ENCODE measurements around the gene MTHFD1L. TPM values are rescaled to one million over a fixed set of nuclear protein-coding genes. Genes with fewer than 3 reads are reported as not detected.

The MTHFD1L gene
- total RNA-seq, 2 experiments from 2014 or later: 51.6 to 54.6 TPM

GRCh38 chr6:150907383-150907782 is 41.9 kb downstream of the MTHFD1L start:
- CTCF ChIA-PET: interaction anchor here (0.8 to 1.4 kb wide), 3 partner anchors 14 to 384 kb away, joined by 3 to 5 read pairs (median 3); no protein-coding TSS in a partner anchor
- no peaks in the 10 kb centered on the region for H3K9me3 Mint-ChIP-seq
- POLR2A ChIA-PET: no interaction called here
- peaks cover 35% of the 10 kb centered on the region for H3K36me3 Mint-ChIP-seq (ENCODE audit: low read depth)
- H3K27me3 Mint-ChIP-seq: no peaks in the 10 kb centered on the region
- no peak overlapping the region for H3K4me3 Mint-ChIP-seq
- DNase-seq: no peak
- no peaks in the 10 kb centered on the region for H3K4me1 Mint-ChIP-seq
- H3K27ac Mint-ChIP-seq: no peak overlapping the region

- CTCF ChIA-PET: interaction anchor here (0.9 kb wide), 1 partner anchor 20 kb away, joined by 3 read pairs; no protein-coding TSS in a partner anchor
- no peak overlapping the region for H3K27ac Mint-ChIP-seq
- H3K4me3 Mint-ChIP-seq: no peak overlapping the region
- no peaks in the 10 kb centered on the region for H3K4me1 Mint-ChIP-seq
- POLR2A ChIA-PET: no interaction called here
- DNase-seq: no peak
- H3K9me3 Mint-ChIP-seq: no peaks in the 10 kb centered on the region
- H3K27me3 Mint-ChIP-seq: no peaks in the 10 kb centered on the region
- peaks cover 38% of the 10 kb centered on the region for H3K36me3 Mint-ChIP-seq (ENCODE audit: low read depth)
Observed at GRCh38 chr6:150908901-150909300, 43.4 kb downstream of the MTHFD1L start.

DNA sequence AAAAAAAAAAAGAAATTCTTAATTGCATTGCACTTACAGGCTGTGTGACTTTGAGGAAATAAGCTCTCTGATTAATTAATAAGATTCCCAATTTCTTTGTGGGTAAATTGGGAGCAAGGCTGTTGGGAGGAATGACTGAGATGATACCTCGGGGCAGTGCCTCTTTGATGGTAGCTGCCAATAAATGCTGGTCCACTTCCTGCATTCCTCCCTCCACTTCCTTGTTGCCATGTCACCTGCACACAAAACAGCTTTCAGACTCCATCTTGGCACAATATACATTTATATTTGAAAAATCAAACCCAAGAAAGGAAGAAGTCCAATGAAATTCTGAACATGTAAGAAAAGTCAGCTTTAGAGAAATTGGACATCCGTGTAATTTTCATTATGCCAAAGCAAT is 45.1 kb downstream of the MTHFD1L start:
- no peaks in the 10 kb centered on the region for H3K27me3 Mint-ChIP-seq
- H3K4me1 Mint-ChIP-seq: no peaks in the 10 kb centered on the region
- H3K36me3 Mint-ChIP-seq (ENCODE audit: low read depth): peaks cover 33% of the 10 kb centered on the region
- H3K27ac Mint-ChIP-seq: no peak overlapping the region
- CTCF ChIA-PET: interaction anchor here (1.4 to 1.5 kb wide), 2 partner anchors 19 to 414 kb away, joined by 4 to 8 read pairs; no protein-coding TSS in a partner anchor
- no peak for DNase-seq
- H3K4me3 Mint-ChIP-seq: no peak overlapping the region
- no peaks in the 10 kb centered on the region for H3K9me3 Mint-ChIP-seq
- POLR2A ChIA-PET: no interaction called here

GRCh38 chr6:150914372-150914771 is 48.9 kb downstream of the MTHFD1L start:
- Mint-ChIP-seq H3K9me3 (no peaks in the 10 kb centered on the region), H3K36me3 (ENCODE audit: low read depth) (peaks cover 30% of the 10 kb centered on the region), H3K27me3 (no peaks in the 10 kb centered on the region), H3K27ac (no peak overlapping the region), H3K4me1 (no peaks in the 10 kb centered on the region), H3K4me3 (no peak overlapping the region)
- no peak for DNase-seq
- ChIA-PET CTCF (interaction anchor here (1.3 kb wide), 1 partner anchor 410 kb away, joined by 4 read pairs; no protein-coding TSS in a partner anchor), POLR2A (no interaction called here)

DNA sequence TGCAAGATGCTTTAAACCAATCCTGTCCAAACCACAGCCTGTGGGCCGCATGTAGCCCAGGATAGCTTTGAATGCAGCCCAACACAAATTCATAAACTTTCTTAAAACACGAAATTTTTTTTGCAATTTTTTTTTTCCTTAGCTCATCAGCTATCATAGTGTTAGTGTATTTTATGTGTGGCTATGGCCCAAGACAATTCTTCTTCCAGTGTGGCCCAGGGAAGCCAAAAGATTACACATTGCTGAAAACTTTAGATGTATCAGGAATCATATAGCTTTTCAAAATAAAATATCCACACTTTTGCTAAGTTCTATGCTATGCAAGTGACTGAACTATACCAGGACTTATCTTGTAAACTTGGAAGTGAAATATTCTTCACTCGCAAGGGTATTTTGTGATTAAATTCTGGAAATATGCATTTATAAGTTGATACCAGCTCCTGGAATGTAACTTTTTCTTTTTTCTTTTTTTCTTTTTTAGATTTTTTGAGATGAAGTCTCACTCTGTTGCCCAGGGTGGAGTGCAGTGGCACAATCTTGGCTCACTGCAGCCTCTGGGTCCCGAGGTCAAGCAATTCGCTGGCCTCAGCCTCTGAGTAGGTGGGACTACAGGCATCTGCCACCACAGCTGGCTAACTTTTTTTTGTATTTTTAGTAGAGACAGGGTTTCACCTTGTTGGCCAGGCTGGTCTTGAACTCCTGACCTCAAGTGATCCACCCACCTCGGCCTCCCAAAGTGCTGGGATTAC is 49.8 kb downstream of the MTHFD1L start:
- H3K36me3 Mint-ChIP-seq (ENCODE audit: low read depth): peaks cover 33% of the 10 kb centered on the region
- DNase-seq: no peak
- no peaks in the 10 kb centered on the region for H3K27me3 Mint-ChIP-seq
- CTCF ChIA-PET: interaction anchor here (1.3 kb wide), 1 partner anchor 409 kb away, joined by 4 read pairs; no protein-coding TSS in a partner anchor
- H3K27ac Mint-ChIP-seq: no peak overlapping the region
- POLR2A ChIA-PET: no interaction called here
- H3K9me3 Mint-ChIP-seq: no peaks in the 10 kb centered on the region
- H3K4me3 Mint-ChIP-seq: no peak overlapping the region
- H3K4me1 Mint-ChIP-seq: no peaks in the 10 kb centered on the region

- H3K27me3 Mint-ChIP-seq: no peaks in the 10 kb centered on the region
- DNase-seq: no peak
- POLR2A ChIA-PET: interaction anchor here (0.6 kb wide), 2 partner anchors 14 to 32 kb away, joined by 3 read pairs; no protein-coding TSS in a partner anchor
- H3K4me3 Mint-ChIP-seq: no peak overlapping the region
- CTCF ChIA-PET: interaction anchor here (1.3 kb wide), 1 partner anchor 408 kb away, joined by 4 read pairs; no protein-coding TSS in a partner anchor
- no peak overlapping the region for H3K27ac Mint-ChIP-seq
- no peaks in the 10 kb centered on the region for H3K4me1 Mint-ChIP-seq
- no peaks in the 10 kb centered on the region for H3K9me3 Mint-ChIP-seq
- H3K36me3 Mint-ChIP-seq (ENCODE audit: low read depth): peaks cover 30% of the 10 kb centered on the region
Observed at GRCh38 chr6:150915880-150916265, 50.4 kb downstream of the MTHFD1L start.

GRCh38 chr6:150919938-150920337 is 54.4 kb downstream of the MTHFD1L start:
- Mint-ChIP-seq H3K27ac (no peak overlapping the region), H3K4me1 (no peaks in the 10 kb centered on the region), H3K36me3 (ENCODE audit: low read depth) (peaks cover 24% of the 10 kb centered on the region), H3K4me3 (no peak overlapping the region), H3K27me3 (no peaks in the 10 kb centered on the region), H3K9me3 (no peaks in the 10 kb centered on the region)
- ChIA-PET POLR2A (no interaction called here), CTCF (interaction anchor here (1.3 to 2.3 kb wide), 2 partner anchors 28 to 405 kb away, joined by 4 to 6 read pairs; no protein-coding TSS in a partner anchor)
- no peak for DNase-seq

GRCh38 chr6:150922137-150922536 is 56.6 kb downstream of the MTHFD1L start:
- Mint-ChIP-seq H3K27me3 (no peaks in the 10 kb centered on the region), H3K27ac (no peak overlapping the region), H3K4me3 (no peak overlapping the region), H3K36me3 (ENCODE audit: low read depth) (peaks cover 23% of the 10 kb centered on the region), H3K4me1 (no peaks in the 10 kb centered on the region), H3K9me3 (no peaks in the 10 kb centered on the region)
- ChIA-PET CTCF (interaction anchor here (0.5 to 2.3 kb wide), 3 partner anchors 15 to 93 kb away, joined by 3 to 6 read pairs (median 3); no protein-coding TSS in a partner anchor), POLR2A (no interaction called here)
- no peak for DNase-seq

GRCh38 chr6:150924808-150925589 is 59.5 kb downstream of the MTHFD1L start:
- H3K36me3 Mint-ChIP-seq (ENCODE audit: low read depth): peaks cover 15% of the 10 kb centered on the region
- H3K9me3 Mint-ChIP-seq: no peaks in the 10 kb centered on the region
- H3K27me3 Mint-ChIP-seq: no peaks in the 10 kb centered on the region
- POLR2A ChIA-PET: no interaction called here
- H3K4me3 Mint-ChIP-seq: no peak overlapping the region
- no peak for DNase-seq
- no peaks in the 10 kb centered on the region for H3K4me1 Mint-ChIP-seq
- CTCF ChIA-PET: no interaction called here
- no peak overlapping the region for H3K27ac Mint-ChIP-seq

DNA sequence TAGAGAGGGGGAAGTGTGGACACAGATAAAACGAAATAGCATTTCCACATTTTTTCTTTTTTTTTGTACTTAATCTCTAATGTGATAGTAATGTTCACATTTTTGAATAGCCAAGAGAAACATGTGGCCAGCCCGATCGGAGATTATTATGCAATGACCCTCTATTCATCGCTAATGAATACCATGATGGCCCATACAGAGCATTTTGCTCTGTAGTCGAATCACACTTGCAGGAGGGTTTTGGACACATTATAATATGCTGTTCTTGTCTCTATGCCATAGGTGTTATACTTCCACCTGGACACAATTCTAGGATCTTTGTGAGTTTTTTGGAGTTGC is 60.1 kb downstream of the MTHFD1L start:
- Mint-ChIP-seq H3K4me3 (no peak overlapping the region), H3K36me3 (ENCODE audit: low read depth) (peaks cover 13% of the 10 kb centered on the region), H3K9me3 (no peaks in the 10 kb centered on the region), H3K27ac (no peak overlapping the region), H3K27me3 (no peaks in the 10 kb centered on the region), H3K4me1 (no peaks in the 10 kb centered on the region)
- DNase-seq: no peak
- ChIA-PET POLR2A (no interaction called here), CTCF (interaction anchor here (2.4 kb wide), 1 partner anchor 34 kb away, joined by 15 read pairs; no protein-coding TSS in a partner anchor)

DNA sequence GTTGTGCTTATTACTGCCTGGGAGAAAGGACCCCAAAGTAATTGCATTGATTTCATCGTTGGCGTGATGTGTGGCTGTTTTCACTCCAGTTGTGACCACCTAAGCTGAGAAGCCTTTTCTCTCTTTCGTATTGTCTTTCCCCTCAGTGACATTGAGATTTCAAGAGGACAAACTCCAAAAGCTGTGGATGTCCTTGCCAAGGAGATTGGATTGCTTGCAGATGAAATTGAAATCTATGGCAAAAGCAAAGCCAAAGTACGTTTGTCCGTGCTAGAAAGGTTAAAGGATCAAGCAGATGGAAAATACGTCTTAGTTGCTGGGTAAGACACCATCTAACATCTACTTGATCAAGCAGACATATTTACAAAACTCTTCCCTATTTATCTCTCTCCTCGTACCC is 60.5 kb downstream of the MTHFD1L start:
- Mint-ChIP-seq H3K9me3 (no peaks in the 10 kb centered on the region), H3K27me3 (no peaks in the 10 kb centered on the region), H3K36me3 (ENCODE audit: low read depth) (peaks cover 13% of the 10 kb centered on the region), H3K27ac (no peak overlapping the region), H3K4me3 (no peak overlapping the region), H3K4me1 (no peaks in the 10 kb centered on the region)
- DNase-seq: no peak
- ChIA-PET POLR2A (no interaction called here), CTCF (interaction anchor here (1.2 to 2.4 kb wide), 2 partner anchors 34 to 398 kb away, joined by 3 to 15 read pairs; no protein-coding TSS in a partner anchor)

- ChIA-PET CTCF (interaction anchor here (1.0 to 2.2 kb wide), 5 partner anchors 20 to 85 kb away, joined by 3 to 6 read pairs (median 5); no protein-coding TSS in a partner anchor), POLR2A (no interaction called here)
- DNase-seq: no peak
- Mint-ChIP-seq H3K36me3 (ENCODE audit: low read depth) (peaks cover 7% of the 10 kb centered on the region), H3K27me3 (no peaks in the 10 kb centered on the region), H3K9me3 (no peaks in the 10 kb centered on the region), H3K4me1 (no peaks in the 10 kb centered on the region), H3K27ac (no peak overlapping the region), H3K4me3 (no peak overlapping the region)
Observed at GRCh38 chr6:150928882-150929281, 63.4 kb downstream of the MTHFD1L start.

- Mint-ChIP-seq H3K36me3 (ENCODE audit: low read depth) (peaks cover 12% of the 10 kb centered on the region), H3K4me1 (no peaks in the 10 kb centered on the region), H3K27me3 (no peaks in the 10 kb centered on the region), H3K9me3 (no peaks in the 10 kb centered on the region), H3K4me3 (no peak overlapping the region), H3K27ac (no peak overlapping the region)
- no peak for DNase-seq
- POLR2A ChIA-PET: no interaction called here
- CTCF ChIA-PET: interaction anchor here (1.0 to 2.2 kb wide), 6 partner anchors 21 to 396 kb away, joined by 3 to 6 read pairs (median 5); no protein-coding TSS in a partner anchor
Observed at GRCh38 chr6:150929416-150929815, 63.9 kb downstream of the MTHFD1L start.
